Uterus (tissue), 4 donors: ENCODE results near the gene ABCA9. TPM values are rescaled to one million over a fixed set of nuclear protein-coding genes. Genes with fewer than 3 reads are reported as not detected.
"Not testable (repeated sequence)": the region's sequence is repeated elsewhere in the genome, so short reads cannot be mapped to it uniquely, and the experiment has no call there.

Source experiments
- DNase-seq, 2 donors: peaks; one replicate each; pipeline ENCODE4 v3.0.0-alpha.2; 2019 to 2020
- H3K27ac ChIP-seq, 2 donors: fragments of 200-600 bp; sonication (generic); 1 replicate in 1 of 2; 2 replicates in 1 of 2; pipeline ENCODE4 v1.5.1; 2016 to 2018
- H3K27me3 ChIP-seq, 2 donors: fragments of 200-600 bp; sonication (generic); one replicate each; pipeline ENCODE4 v1.5.1; 2018 to 2019; ENCODE audit warnings: control low read depth in 1 of 2
- H3K36me3 ChIP-seq, 2 donors: fragments of 200-600 bp; sonication (generic); one replicate each; pipeline ENCODE4 v1.5.1; 2019; ENCODE audit warnings: control low read depth in 1 of 2
- H3K4me1 ChIP-seq, 2 donors: fragments of 200-600 bp; sonication (generic); one replicate each; pipeline ENCODE4 v1.5.1; 2018 to 2019; ENCODE audit warnings: control low read depth in 1 of 2
- H3K4me3 ChIP-seq, 2 donors: fragments of 200-600 bp; sonication (generic); 1 replicate in 1 of 2; 2 replicates in 1 of 2; pipeline ENCODE4 v1.5.1; 2018 to 2019; ENCODE audit warnings: mild to moderate bottlenecking in 1 of 2
- H3K9me3 ChIP-seq, 2 donors: fragments of 200-600 bp; sonication (generic); one replicate each; pipeline ENCODE4 v1.5.1; 2019; ENCODE audit warnings: control low read depth in 1 of 2
- POLR2A ChIP-seq, 2 donors: fragments of 450-650 bp; IDR thresholded peaks; one replicate each; pipeline ENCODE4 v1.6.1; 2016; ENCODE audit warnings: antibody characterized with exemption in 2 of 2, mild to moderate bottlenecking in 1 of 2, moderate library complexity in 1 of 2
- intact Hi-C: fragments of 100-400 bp; cut with DNase I; formaldehyde crosslinking; loops from one replicate; pipeline ENCODE4 v1.15.1; 2023; ENCODE audit warnings: low total_unique reads
- total RNA-seq, 4 donors: library from RNA; depleted of rRNA in 3 of 4; stranded (reverse); fragments of >200 nt in 3 of 4; gene quantifications; one replicate each; pipeline versions ENCODE4 v1.1.0 to v1.2.4, GENCODE V29; 2014 to 2023
- TF ChIP-seq, protein P1 (sequence below), 4 experiments: fragments of 200-600 bp in 2 of 4; fragments of 450-650 bp in 2 of 4; sonication (generic) in 2 of 4; IDR thresholded peaks; one replicate each; pipeline ENCODE4 v1.5.1; 2016 to 2019; ENCODE audit warnings: antibody characterized with exemption in 4 of 4, mild to moderate bottlenecking in 2 of 4, moderate library complexity in 1 of 4
- donor health status: DM: yes; HTN: yes; CAD: no.

Gene ABCA9
- total RNA-seq, 4 donors from 2014 or later: 8.2 to 32.1 (median 18.4) TPM

- H3K4me1 ChIP-seq: no peaks in the 10 kb centered on the region
- intact Hi-C loops: no loop called here
- TF ChIP-seq, protein P1, sequence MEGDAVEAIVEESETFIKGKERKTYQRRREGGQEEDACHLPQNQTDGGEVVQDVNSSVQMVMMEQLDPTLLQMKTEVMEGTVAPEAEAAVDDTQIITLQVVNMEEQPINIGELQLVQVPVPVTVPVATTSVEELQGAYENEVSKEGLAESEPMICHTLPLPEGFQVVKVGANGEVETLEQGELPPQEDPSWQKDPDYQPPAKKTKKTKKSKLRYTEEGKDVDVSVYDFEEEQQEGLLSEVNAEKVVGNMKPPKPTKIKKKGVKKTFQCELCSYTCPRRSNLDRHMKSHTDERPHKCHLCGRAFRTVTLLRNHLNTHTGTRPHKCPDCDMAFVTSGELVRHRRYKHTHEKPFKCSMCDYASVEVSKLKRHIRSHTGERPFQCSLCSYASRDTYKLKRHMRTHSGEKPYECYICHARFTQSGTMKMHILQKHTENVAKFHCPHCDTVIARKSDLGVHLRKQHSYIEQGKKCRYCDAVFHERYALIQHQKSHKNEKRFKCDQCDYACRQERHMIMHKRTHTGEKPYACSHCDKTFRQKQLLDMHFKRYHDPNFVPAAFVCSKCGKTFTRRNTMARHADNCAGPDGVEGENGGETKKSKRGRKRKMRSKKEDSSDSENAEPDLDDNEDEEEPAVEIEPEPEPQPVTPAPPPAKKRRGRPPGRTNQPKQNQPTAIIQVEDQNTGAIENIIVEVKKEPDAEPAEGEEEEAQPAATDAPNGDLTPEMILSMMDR (IDR thresholded peaks at IDR 0.05): no peak
- TF ChIP-seq POLR2A (IDR thresholded peaks at IDR 0.05): no peak
- no peaks in the 10 kb centered on the region for H3K36me3 ChIP-seq
- peak within 1 kb of the TSS; percentile 43 to 46 for H3K27ac ChIP-seq
- peak within 1 kb of the TSS; percentile 14 to 34 for H3K4me3 ChIP-seq
- peak; percentile 32 to 38 for DNase-seq
- no peaks in the 10 kb centered on the region for H3K27me3 ChIP-seq
- no peaks in the 10 kb centered on the region for H3K9me3 ChIP-seq
Observed at GRCh38 chr17:68955181-68955841, 105.4 kb downstream of the ABCA9 start, which contains the start of gene ABCA8. Gene ABCA8, minus strand, starts transcription at chr17:68955392. Its CDS starts 13,358 bp downstream, at chr17:68942034.

DNA sequence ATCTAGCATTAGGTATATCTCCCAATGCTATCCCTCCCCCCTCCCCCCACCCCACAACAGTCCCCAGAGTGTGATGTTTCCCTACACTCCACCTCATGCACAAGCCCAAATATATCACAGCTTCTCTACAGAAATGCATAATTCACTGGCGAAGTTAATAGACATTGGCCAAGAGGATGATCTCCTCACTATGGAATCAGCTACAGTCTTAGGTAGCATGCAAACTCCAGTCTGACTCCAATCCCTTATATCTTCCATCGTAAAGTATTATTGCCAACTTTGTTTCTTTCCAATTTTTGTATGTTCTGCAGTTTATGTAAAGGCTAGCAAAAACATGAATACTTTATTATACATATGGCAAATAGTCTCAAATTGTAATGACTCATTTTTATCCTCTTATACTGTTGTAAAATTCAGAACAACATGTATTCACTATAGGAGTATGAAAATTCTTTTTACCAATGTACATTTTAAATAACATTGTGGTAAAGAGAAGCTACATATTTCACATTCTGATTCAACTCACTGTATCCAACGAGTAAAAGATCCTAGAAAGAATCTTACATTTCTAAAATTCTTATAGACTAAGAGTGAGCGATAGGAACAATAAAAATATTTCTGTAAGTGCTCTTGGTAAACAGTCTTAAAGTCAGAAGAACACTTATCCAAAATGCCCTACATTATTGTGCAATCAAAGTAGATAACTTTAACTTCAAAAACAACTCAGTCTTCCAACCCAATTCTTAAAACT is 106.4 kb downstream of the ABCA9 start:
- H3K36me3 ChIP-seq: no peaks in the 10 kb centered on the region
- peak overlapping the region; percentile 14 to 34 for H3K4me3 ChIP-seq
- no peaks in the 10 kb centered on the region for H3K27me3 ChIP-seq
- DNase-seq: no peak
- H3K4me1 ChIP-seq: no peaks in the 10 kb centered on the region
- no peaks in the 10 kb centered on the region for H3K9me3 ChIP-seq
- no peak for TF ChIP-seq POLR2A (IDR thresholded peaks at IDR 0.05)
- intact Hi-C loops: no loop called here
- peak overlapping the region; percentile 43 to 46 for H3K27ac ChIP-seq

- Histone ChIP-seq H3K9me3 (no peaks in the 10 kb centered on the region), H3K4me3 (peak overlapping the region in 1 of 2 donors; percentile 34), H3K4me1 (no peaks in the 10 kb centered on the region), H3K36me3 (no peaks in the 10 kb centered on the region), H3K27ac (peak overlapping the region in 1 of 2 donors; percentile 27), H3K27me3 (no peaks in the 10 kb centered on the region)
- intact Hi-C loops: no loop called here
- no peak for DNase-seq
- TF ChIP-seq, protein P1 (IDR thresholded peaks at IDR 0.05): no peak
- no peak for TF ChIP-seq POLR2A (IDR thresholded peaks at IDR 0.05)
Observed at GRCh38 chr17:68953340-68953997, 107.3 kb downstream of the ABCA9 start.

- Histone ChIP-seq H3K36me3 (no peaks in the 10 kb centered on the region), H3K27ac (no peak overlapping the region), H3K4me3 (no peak overlapping the region), H3K27me3 (no peaks in the 10 kb centered on the region), H3K4me1 (no peaks in the 10 kb centered on the region), H3K9me3 (no peaks in the 10 kb centered on the region)
- DNase-seq: no peak
- intact Hi-C loops: no loop called here
- no peak for TF ChIP-seq POLR2A (IDR thresholded peaks at IDR 0.05)
- TF ChIP-seq, protein P1 (IDR thresholded peaks at IDR 0.05): no peak
Observed at GRCh38 chr17:68950725-68951124, 110.0 kb downstream of the ABCA9 start.

DNA sequence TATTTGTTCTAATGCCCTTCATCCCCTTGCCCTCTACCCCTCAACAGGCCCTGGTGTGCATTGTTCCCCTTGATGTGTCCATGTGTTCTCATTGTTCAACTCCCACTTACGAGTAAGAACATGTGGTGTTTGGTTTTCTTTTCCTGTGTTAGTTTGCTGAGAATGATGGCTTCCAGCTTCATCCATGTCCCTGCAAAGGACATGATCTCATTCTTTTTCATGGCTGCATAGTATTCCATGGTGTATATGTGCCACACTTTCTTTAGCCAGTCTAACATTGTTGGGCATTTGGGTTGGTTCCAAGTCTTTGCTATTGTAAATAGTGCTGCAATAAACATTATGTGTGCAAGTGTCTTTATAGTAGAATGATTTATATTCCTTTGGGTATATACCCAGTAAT is 112.9 kb downstream of the ABCA9 start:
- H3K27me3 ChIP-seq, intact Hi-C loops, H3K4me3 ChIP-seq, H3K9me3 ChIP-seq, H3K4me1 ChIP-seq, H3K27ac ChIP-seq, H3K36me3 ChIP-seq, DNase-seq: not testable (repeated sequence)
